NCI-H1694 treated with DMSO at 0.1 percent for 48 hours (cell line): ENCODE results near the gene KRTAP4-9.
"Not testable (repeated sequence)": the region's sequence is repeated elsewhere in the genome, so short reads cannot be mapped to it uniquely, and the experiment has no call there.

ENCODE experiments used
- DNase-seq: peaks from one replicate; lab custom pipeline; 2025; lab: John Stamatoyannopoulos, UW

Gene KRTAP4-9

GRCh38 chr17:41098042-41098441 lies 7.1 kb upstream of the KRTAP4-9 start, which contains the start of gene KRTAP4-8:
Gene KRTAP4-8 (minus strand): TSS chr17:41098142. CDS start chr17:41098084, 58 bp downstream.
- DNase-seq, result no peak

- no peak for DNase-seq
These were observed 6.7 kb upstream of the KRTAP4-9 start for GRCh38 chr17:41098481-41098880.

GRCh38 chr17:41099682-41100480 lies 5.3 kb upstream of the KRTAP4-9 start:
- DNase-seq, result not testable (repeated sequence)

- DNase-seq, result no peak
These were observed 3.5 kb upstream of the KRTAP4-9 start, which contains the start of gene KRTAP4-16 for GRCh38 chr17:41101586-41102259. Gene KRTAP4-16 (minus strand): TSS chr17:41102209. CDS start chr17:41102209, 0 bp downstream.

GRCh38 chr17:41103896-41104295 lies 1.3 kb upstream of the KRTAP4-9 start:
- no peak for DNase-seq

GRCh38 chr17:41104386-41105038 lies 677 bp upstream of the KRTAP4-9 start:
- DNase-seq, result not testable (repeated sequence)

GRCh38 chr17:41107941-41108450 lies 2.8 kb downstream of the KRTAP4-9 start:
- no peak for DNase-seq

GRCh38 chr17:41108728-41109386 lies 3.7 kb downstream of the KRTAP4-9 start:
- DNase-seq, result not testable (repeated sequence)

GRCh38 chr17:41111151-41111885 lies 6.1 kb downstream of the KRTAP4-9 start:
- no peak for DNase-seq

GRCh38 chr17:41116297-41116696 lies 11.1 kb downstream of the KRTAP4-9 start:
- no peak for DNase-seq

GRCh38 chr17:41117846-41118386 lies 12.7 kb downstream of the KRTAP4-9 start, which contains the start of gene KRTAP4-11:
Gene KRTAP4-11 (minus strand): TSS chr17:41118373. CDS start chr17:41118315, 58 bp downstream.
- DNase-seq, result not testable (repeated sequence)

- no peak for DNase-seq
These were observed 13.5 kb downstream of the KRTAP4-9 start for GRCh38 chr17:41118721-41119120.

GRCh38 chr17:41119696-41120690 lies 14.8 kb downstream of the KRTAP4-9 start:
- DNase-seq, result not testable (repeated sequence)

- no peak for DNase-seq
These were observed 16.6 kb downstream of the KRTAP4-9 start for GRCh38 chr17:41121742-41122141.

- DNase-seq, result not testable (repeated sequence)
These were observed 18.3 kb downstream of the KRTAP4-9 start for GRCh38 chr17:41123292-41123990.

GRCh38 chr17:41123991-41124371 lies 18.8 kb downstream of the KRTAP4-9 start, which contains the start of gene KRTAP4-12:
Gene KRTAP4-12 (minus strand): TSS chr17:41124182. CDS start chr17:41124122, 60 bp downstream.
- DNase-seq, result not testable (repeated sequence)

- no peak for DNase-seq
These were observed 19.9 kb downstream of the KRTAP4-9 start for GRCh38 chr17:41125064-41125463.

- DNase-seq, result no peak
These were observed 21.2 kb downstream of the KRTAP4-9 start for GRCh38 chr17:41126412-41126811.

- no peak for DNase-seq
These were observed 22.2 kb downstream of the KRTAP4-9 start for GRCh38 chr17:41127371-41127770.
